Adrenal gland (tissue), 12 donors: Measurements from ENCODE around the gene CALML4. TPM values are rescaled to one million over a fixed set of nuclear protein-coding genes. Genes with fewer than 3 reads are reported as not detected.

Experiments used
- DNase-seq, 7 donors: peaks; one replicate each; pipeline ENCODE4 v3.0.0-alpha.2; 2019 to 2020
- H3K27ac ChIP-seq, 5 donors: fragments of 200-600 bp; sonication (generic) in 4 of 5; 1 replicate in 3 of 5; 2 replicates in 2 of 5; pipeline versions ENCODE4 v1.5.1 to v1.8.0; 2016 to 2020; ENCODE audit warnings: mild to moderate bottlenecking in 1 of 5
- H3K27me3 ChIP-seq: fragments of 200-600 bp; 2 replicates; pipeline ENCODE4 v1.8.0; 2021
- H3K36me3 ChIP-seq, 2 donors: fragments of 200-600 bp; replicated peaks in 1 of 2; 1 replicate in 1 of 2; 2 replicates in 1 of 2; pipeline versions ENCODE4 v1.5.1 to v1.8.0; 2018 to 2022
- H3K4me1 ChIP-seq, 2 donors: fragments of 200-600 bp; replicated peaks in 1 of 2; 1 replicate in 1 of 2; 2 replicates in 1 of 2; pipeline versions ENCODE4 v1.5.1 to v1.8.0; 2018 to 2021
- H3K4me3 ChIP-seq, 4 donors: fragments of 200-600 bp; sonication (generic) in 3 of 4; one replicate each; pipeline ENCODE4 v1.5.1; 2016 to 2018
- H3K9me3 ChIP-seq, 3 donors: fragments of 200-600 bp; sonication (generic) in 1 of 3; replicated peaks in 1 of 3; 1 replicate in 2 of 3; 2 replicates in 1 of 3; pipeline versions ENCODE4 v1.5.1 to v1.8.0; 2016 to 2021
- CTCF ChIP-seq, 6 experiments: fragments of 450-650 bp in 4 of 6; fragments of 200-600 bp in 2 of 6; sonication (generic) in 1 of 6; IDR thresholded peaks; 1 replicate in 5 of 6; 2 replicates in 1 of 6; pipeline versions ENCODE4 v1.5.1 to v1.8.0; 2016 to 2021; ENCODE audit warnings: antibody characterized with exemption in 6 of 6, mild to moderate bottlenecking in 2 of 6, moderate library complexity in 1 of 6
- POLR2A ChIP-seq, 2 donors: fragments of 450-650 bp; IDR thresholded peaks; one replicate each; pipeline ENCODE4 v1.6.1; 2017; ENCODE audit warnings: antibody characterized with exemption in 2 of 2, mild to moderate bottlenecking in 2 of 2, moderate library complexity in 1 of 2
- WGBS, 4 donors: extraction: QIAGEN DNeasy Blood & Tissue Kit in 2 of 4; methylation state at CpG; one replicate each; pipeline versions ENCODE4 v1.1.5 to v1.1.7; 2013 to 2017; 5-methylcytosine and 5-hydroxymethylcytosine counted together
- intact Hi-C, 2 donors: fragments of 100-400 bp; cut with DNase I; formaldehyde crosslinking; loops; one replicate each; pipeline versions ENCODE4 v1.14.1 to v1.15.0; 2022 to 2023
- polyA plus RNA-seq, 3 donors: library from polyadenylated mRNA; stranded (reverse); fragments of 200-250 nt in 2 of 3; fragments of 350-450 nt in 1 of 3; fragmentation: Illumina TruSeq in 1 of 3; extraction: RNeasy Lipid Tissue Mini Kit (QIAGEN cat#74804) in 1 of 3; gene quantifications; one replicate each; pipeline ENCODE4 v1.2.3, GENCODE V29; 2013 to 2014
- total RNA-seq, 9 donors: library from RNA; depleted of rRNA in 4 of 9; stranded (reverse); fragments of >200 nt in 4 of 9; fragments of 120-200 nt in 1 of 9; fragmentation: NEBNext Ultra II Directional in 1 of 9; extraction: Animal tissue kit (Norgen Biotek cat#: 25700) in 1 of 9; gene quantifications; one replicate each; pipeline versions ENCODE4 v1.1.0 to v1.2.4, GENCODE V29; 2013 to 2023
- donor health status: healthy with polysubstance abuse.
- donor health status: Bipolar disorder and iron deficiency.
- donor health status: DM: yes; HTN: yes; CAD: no.
- donor health status: DM: no; HTN: no; CAD: no.
- donor health status: DM: no; HTN: no; CAD: no.
- donor health status: DM: yes; HTN: yes; CAD: no.

The CALML4 gene
- total and polyA plus RNA-seq, 12 donors = 3.3 to 25.1 (median 7.2) TPM

GRCh38 chr15:68163191-68163590, 41.9 kb downstream of the CALML4 start:
- Histone ChIP-seq H3K4me1 (peaks cover 0 to 17% of the 10 kb centered on the region in 2 donors), H3K27ac (no peak overlapping the region), H3K27me3 (no peaks in the 10 kb centered on the region), H3K36me3 (peaks cover 0 to 4% of the 10 kb centered on the region in 2 donors), H3K9me3 (no peaks in the 10 kb centered on the region), H3K4me3 (no peak overlapping the region)
- intact Hi-C loops = no loop called here
- TF ChIP-seq CTCF (IDR thresholded peaks at IDR 0.05) = no peak
- no peak for TF ChIP-seq POLR2A (IDR thresholded peaks at IDR 0.05)
- no peak for DNase-seq

- Histone ChIP-seq H3K4me1 (peaks cover 0 to 16% of the 10 kb centered on the region in 2 donors), H3K27me3 (no peaks in the 10 kb centered on the region), H3K9me3 (no peaks in the 10 kb centered on the region), H3K36me3 (peaks cover 0 to 6% of the 10 kb centered on the region in 2 donors), H3K4me3 (no peak overlapping the region), H3K27ac (peak overlapping the region in 2 of 5 donors; percentile 39 to 40)
- peak in 3 of 7 donors; percentile 24 to 45 (median 44) for DNase-seq
- WGBS, 4 donors = 32 to 55% (median 45%) methylated on average over 3 of the region's 3 CpGs
- intact Hi-C loops = loop anchor here in 1 of 2 donors (10.0 kb wide), 1 partner anchor 103 kb away; the partner anchor contains the start of gene PIAS1
- TF ChIP-seq CTCF (IDR thresholded peaks at IDR 0.05) (no peak), POLR2A (IDR thresholded peaks at IDR 0.05) (no peak)
Measured at GRCh38 chr15:68158046-68158628, 47.0 kb downstream of the CALML4 start.

- H3K4me3 ChIP-seq = no peak overlapping the region
- no peak for DNase-seq
- H3K27ac ChIP-seq = no peak overlapping the region
- WGBS, 4 donors = 0 to 74% (median 65%) methylated on average over 1 of the region's 1 CpG
- no peaks in the 10 kb centered on the region for H3K9me3 ChIP-seq
- H3K4me1 ChIP-seq = peaks cover 0 to 16% of the 10 kb centered on the region in 2 donors
- intact Hi-C loops = loop anchor here in 1 of 2 donors (10.0 kb wide), 1 partner anchor 102 kb away; the partner anchor contains the start of gene PIAS1
- H3K36me3 ChIP-seq = peaks cover 0 to 6% of the 10 kb centered on the region in 2 donors
- H3K27me3 ChIP-seq = no peaks in the 10 kb centered on the region
- no peak for TF ChIP-seq POLR2A (IDR thresholded peaks at IDR 0.05)
- TF ChIP-seq CTCF (IDR thresholded peaks at IDR 0.05) = no peak
Measured at GRCh38 chr15:68157074-68157473, 48.1 kb downstream of the CALML4 start.

GRCh38 chr15:68154923-68155559, 50.1 kb downstream of the CALML4 start:
- peak; percentile 37 to 75 (median 56) for DNase-seq
- intact Hi-C loops = loop anchor here (2.0 to 10.0 kb wide), 2 partner anchors 100 to 292 kb away; partner anchors contain the start of gene PIAS1 (in 1 of the 2)
- Histone ChIP-seq H3K4me1 (peaks cover 0 to 16% of the 10 kb centered on the region in 2 donors), H3K27ac (no peak overlapping the region), H3K27me3 (no peaks in the 10 kb centered on the region), H3K36me3 (peaks cover 0 to 6% of the 10 kb centered on the region in 2 donors), H3K4me3 (no peak overlapping the region), H3K9me3 (no peaks in the 10 kb centered on the region)
- no peak for TF ChIP-seq POLR2A (IDR thresholded peaks at IDR 0.05)
- peak; percentile 73 to 87 (median 79) for TF ChIP-seq CTCF (IDR thresholded peaks at IDR 0.05)
- WGBS, 4 donors = 30 to 36% (median 35%) methylated on average over 4 of the region's 4 CpGs
